GM23338 (cell line): Measurements from ENCODE around the gene PCSK5.

Experiments
- EZH2 ChIP-seq: fragments of 200-600 bp; sonication (generic); IDR thresholded peaks from one replicate; pipeline ENCODE4 v1.8.0; 2017; ENCODE audit warnings: antibody characterized with exemption, mild to moderate bottlenecking, low read depth; ENCODE audit not compliant: unreplicated experiment
- EZH2phosphoT487 ChIP-seq: fragments of 200-600 bp; sonication (generic); IDR thresholded peaks from one replicate; pipeline ENCODE4 v1.8.1; 2018; ENCODE audit warnings: antibody characterized with exemption; ENCODE audit not compliant: unreplicated experiment
- JUNB ChIP-seq: IDR thresholded peaks from one replicate; pipeline ENCODE4 v1.6.1; 2016; ENCODE audit warnings: antibody characterized with exemption; ENCODE audit not compliant: unreplicated experiment
- TF ChIP-seq, protein P1 (sequence below), 2 experiments: fragments of 200-600 bp in 1 of 2; sonication (generic) in 1 of 2; conservative IDR thresholded peaks; 2 replicates each; pipeline versions ENCODE4 v1.5.1 to v1.6.1; 2016 to 2017; ENCODE audit warnings: antibody characterized with exemption in 2 of 2, low read depth in 2 of 2, mild to moderate bottlenecking in 2 of 2, moderate library complexity in 1 of 2

DNA sequence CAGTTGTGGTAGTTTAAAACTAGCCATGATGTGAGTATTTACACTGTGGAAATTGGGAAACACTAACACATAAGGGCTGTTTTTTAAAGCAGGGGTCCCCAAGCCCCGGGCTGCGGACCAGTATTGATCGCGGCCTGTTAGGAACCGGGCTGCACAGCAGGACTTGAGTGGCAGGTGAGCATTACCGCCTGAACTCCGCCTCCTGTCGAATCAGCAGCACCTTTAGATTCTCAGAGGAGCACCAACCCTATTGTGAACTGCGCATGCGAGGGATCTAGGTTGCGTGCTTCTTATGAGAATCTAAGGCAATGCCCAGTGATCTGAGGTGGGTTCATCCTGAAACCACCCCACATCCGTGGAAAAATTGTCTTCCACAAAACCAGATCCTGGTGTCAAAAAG is 127.8 kb downstream of the PCSK5 start:
- TF ChIP-seq, protein P1, sequence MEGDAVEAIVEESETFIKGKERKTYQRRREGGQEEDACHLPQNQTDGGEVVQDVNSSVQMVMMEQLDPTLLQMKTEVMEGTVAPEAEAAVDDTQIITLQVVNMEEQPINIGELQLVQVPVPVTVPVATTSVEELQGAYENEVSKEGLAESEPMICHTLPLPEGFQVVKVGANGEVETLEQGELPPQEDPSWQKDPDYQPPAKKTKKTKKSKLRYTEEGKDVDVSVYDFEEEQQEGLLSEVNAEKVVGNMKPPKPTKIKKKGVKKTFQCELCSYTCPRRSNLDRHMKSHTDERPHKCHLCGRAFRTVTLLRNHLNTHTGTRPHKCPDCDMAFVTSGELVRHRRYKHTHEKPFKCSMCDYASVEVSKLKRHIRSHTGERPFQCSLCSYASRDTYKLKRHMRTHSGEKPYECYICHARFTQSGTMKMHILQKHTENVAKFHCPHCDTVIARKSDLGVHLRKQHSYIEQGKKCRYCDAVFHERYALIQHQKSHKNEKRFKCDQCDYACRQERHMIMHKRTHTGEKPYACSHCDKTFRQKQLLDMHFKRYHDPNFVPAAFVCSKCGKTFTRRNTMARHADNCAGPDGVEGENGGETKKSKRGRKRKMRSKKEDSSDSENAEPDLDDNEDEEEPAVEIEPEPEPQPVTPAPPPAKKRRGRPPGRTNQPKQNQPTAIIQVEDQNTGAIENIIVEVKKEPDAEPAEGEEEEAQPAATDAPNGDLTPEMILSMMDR (conservative IDR thresholded peaks at IDR 0.05; ENCODE audit: low read depth in 2 of 2) = no peak
- no peak for TF ChIP-seq EZH2phosphoT487
- TF ChIP-seq EZH2 = no peak
- TF ChIP-seq JUNB = no peak
